ENCODE results near the gene PARVA.

PARVA gene

DNA sequence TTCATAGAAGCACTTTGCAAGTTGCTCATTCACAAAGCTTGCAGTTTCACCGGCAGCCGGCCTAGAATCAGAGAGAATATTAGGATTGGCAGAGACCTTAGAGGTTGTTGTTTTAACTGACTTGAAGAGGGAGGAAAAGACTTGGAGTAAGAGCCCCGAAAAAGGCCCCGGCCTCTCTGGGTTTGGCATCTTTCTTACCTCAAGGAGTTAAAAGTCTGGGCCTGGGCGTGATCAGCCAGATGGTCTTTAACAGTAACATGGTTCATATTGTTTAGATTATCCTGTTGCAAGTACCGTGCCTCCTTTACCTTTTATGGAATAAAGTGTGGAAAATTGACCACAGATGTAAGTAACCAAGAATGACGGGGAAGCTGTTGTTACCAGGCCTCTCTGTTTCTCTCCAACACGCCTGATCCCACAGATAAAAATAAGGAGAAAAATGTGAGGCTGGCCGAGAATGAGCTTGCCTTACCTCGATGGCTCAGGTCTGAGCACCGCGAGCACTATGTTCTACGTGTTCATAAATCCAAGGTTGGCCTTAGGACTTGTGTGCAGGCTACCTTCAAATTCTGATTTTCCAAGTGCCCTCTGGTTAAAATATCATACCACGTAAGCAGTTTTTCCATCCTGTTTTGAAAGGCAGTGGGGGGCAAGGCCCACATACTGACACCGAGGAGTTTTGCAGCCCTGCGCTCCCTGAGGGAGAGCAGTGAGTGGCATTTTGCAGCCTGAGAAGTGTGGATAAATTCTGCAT, 56.4 kb downstream of the PARVA start:
- DNase-seq: peak; percentile 97

DNA sequence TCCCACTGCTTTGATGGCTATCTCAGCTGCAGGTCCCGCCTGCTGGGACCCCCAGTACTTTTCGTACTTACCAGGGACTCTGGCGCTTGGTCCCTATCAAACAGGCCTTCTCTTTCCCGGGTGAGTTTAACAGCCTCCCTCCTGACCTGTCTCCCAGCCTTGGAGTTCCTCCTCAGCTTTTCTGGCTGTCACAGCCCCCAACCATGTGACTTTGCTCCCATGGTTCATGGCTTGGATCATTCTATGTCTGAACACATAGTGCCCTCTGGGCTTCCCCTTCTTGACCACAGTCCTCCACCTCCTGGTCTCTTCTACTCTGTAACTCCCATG, 56.9 kb downstream of the PARVA start:
- no peak for DNase-seq

DNA sequence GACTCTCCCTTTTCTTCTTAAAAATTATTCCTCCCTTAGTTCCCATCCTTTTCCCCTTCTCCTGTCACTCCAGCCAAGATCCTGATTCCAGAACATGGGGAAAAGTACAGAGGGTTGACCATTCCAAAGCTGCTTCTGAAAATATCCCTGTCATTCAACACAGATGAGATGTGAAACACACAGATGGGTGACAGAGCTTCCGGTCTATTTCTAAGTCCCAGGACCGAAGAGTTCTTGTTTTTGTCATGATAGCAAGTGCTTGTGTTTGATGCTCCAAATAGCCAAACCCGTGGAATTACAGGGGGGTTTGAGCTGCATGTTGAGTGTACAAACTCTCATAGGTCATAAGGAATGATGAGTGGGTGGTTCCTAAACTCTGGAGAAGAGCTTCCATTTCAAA, 57.9 kb downstream of the PARVA start:
- DNase-seq: no peak

DNA sequence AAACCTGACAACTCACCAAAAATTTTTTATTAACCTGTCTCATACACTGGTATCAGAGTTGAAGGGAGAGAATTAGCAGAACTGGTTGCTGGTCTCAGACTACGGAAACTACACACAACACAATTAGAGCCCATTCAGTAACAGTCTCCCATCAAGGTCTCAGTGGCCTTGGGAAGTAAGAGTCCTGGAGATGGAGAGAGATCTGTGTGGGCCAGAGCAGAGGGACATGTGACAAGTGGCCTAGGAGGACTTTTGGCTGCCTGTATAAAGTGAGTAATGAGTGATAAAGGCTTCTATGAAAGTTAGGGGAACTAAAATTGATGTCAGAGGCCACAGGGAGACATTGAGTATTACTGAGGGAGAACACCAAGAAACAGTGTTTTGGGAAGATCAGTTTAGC, 58.9 kb downstream of the PARVA start:
- no peak for DNase-seq

DNA sequence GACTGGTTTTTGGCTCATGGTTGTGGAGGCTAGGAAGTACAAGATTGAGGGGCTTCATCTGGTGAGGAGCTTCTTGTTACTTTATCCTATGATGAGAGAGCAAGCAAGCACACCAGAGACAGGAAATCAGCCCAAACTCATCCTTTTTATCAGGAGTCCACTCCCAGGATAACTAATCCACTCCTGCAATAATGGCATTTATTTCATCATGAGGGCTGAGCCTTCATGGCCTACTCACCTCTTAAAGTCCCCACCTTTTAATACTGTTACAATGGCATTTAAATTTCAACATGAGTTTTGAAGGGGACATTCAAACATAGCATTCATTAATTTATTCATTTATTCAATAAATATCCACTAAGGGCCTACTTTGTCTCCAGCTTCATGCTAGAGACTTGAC, 60.9 kb downstream of the PARVA start:
- no peak for DNase-seq

DNA sequence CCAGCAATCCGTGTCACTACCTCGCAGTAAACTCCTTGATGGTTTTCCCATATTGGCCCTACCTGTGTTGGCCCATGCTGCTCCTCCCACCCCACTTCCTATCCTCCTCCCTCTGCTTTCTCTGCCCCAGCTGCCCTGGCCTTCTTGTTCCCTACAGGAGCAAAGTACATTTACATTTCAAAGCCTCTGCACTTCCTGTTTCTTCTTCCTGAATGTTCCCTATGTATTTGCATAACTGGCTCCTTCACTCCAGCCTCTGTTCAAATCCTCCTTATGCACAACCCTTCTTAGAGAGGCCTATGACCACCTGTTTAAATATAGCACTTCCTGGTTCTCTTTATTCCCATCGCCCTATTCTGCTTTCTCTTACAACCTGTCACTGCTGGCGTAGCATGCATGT, 62.2 kb downstream of the PARVA start:
- DNase-seq: no peak

DNA sequence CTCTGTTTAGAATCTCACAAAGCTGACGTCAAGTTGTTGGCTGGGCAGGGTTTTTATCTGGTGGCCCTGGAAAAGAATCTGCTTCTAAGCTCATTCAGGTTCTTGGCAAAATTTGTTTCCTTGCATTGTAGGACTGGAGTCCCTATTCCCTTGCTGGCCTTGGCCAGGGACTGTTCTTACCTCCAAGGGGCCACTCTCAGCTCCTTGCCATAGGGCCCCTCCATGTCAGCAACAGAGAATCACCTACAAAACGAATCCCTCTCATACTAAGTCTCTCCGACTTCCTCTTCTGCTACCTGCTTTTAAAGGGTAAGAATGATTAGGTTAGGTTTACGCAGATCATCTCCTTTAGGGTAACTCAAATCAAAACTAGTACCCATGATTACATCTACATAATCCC, 63.2 kb downstream of the PARVA start:
- no peak for DNase-seq

DNA sequence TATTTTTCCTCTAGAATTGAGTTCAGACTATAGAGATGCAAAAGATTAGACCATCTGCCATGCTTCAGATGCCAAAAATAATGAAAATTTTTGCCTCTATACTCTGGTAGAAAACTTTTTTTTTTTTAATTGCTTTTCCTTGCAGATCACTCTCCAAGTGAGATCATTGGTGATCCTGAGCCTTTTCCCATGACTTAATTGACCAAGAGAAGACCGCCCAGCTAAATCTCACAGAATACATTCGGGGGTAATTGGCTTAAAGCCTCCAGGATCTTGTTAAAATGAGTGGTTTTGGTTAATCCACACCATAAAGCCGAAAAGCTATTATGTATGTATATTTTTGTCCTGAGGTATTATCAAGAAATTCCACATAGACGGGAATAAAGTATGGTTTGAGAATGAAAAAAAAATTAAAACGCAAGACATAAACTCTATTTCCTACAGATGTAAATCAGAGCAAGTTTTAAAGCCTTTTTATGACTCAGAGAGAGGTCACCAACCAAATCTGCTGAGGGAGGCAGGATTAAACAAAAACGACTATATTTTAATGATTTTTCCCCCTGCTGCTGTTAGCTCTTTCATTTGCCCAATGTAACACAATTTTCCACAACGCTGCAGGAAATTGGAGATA, 64.0 kb downstream of the PARVA start:
- peak; percentile 77 for DNase-seq

DNA sequence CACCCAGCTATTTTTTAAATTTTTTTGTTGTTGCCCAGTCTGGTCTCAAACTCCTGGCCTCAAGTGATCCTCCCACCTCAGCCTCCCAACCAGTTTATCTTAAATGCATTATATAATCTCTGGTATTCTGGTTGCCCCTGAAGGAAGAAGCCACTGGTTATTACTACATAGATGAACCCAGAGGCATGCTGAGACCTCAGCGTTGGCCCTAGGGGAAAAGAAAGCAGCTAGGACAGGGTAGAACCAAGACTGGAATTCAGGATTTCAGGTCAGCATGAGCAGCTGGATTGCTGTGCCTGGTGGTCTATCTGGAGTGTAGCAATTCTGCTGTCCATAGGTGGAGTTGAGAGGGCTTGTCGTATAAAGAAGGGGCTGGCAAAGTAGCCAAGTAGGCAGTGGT, 67.2 kb downstream of the PARVA start:
- no peak for DNase-seq

DNA sequence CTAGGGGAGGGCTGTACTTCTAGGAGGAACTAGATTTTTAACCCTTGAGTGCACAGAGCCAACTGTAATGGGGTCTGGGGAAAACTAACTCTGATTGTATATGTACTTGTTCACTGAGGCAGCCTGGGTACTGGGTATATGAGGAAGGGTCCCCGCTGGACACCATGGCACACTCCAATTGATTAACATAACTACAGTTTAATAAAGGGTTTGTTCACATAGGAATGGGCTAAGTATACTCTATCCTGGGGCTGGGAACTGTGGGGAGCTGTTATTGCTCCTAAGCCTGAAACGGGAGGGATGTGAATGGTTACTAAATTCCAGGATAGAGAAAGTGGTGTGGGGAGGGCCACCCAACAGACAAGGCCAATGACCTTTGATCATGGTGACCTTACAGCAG, 67.6 kb downstream of the PARVA start:
- DNase-seq: no peak

DNA sequence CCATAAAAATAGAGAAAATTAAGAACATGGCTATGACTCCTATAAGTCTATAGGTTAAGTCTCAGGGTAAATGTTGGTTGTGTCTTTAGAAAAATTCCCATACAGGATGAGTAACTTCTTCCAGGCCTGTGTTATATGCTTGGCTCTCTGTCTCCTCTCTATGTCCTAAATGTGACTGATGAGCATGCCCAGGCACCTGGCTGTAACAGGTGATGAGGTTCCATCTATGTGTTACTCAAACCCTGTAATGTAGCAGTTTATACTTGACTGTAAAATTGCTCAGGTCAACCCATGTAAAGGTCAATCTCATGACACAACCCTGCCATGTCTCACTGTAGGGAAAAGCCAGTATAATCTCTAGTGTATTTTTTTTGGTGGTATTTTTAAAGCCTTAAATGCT, 69.5 kb downstream of the PARVA start:
- DNase-seq: no peak

DNA sequence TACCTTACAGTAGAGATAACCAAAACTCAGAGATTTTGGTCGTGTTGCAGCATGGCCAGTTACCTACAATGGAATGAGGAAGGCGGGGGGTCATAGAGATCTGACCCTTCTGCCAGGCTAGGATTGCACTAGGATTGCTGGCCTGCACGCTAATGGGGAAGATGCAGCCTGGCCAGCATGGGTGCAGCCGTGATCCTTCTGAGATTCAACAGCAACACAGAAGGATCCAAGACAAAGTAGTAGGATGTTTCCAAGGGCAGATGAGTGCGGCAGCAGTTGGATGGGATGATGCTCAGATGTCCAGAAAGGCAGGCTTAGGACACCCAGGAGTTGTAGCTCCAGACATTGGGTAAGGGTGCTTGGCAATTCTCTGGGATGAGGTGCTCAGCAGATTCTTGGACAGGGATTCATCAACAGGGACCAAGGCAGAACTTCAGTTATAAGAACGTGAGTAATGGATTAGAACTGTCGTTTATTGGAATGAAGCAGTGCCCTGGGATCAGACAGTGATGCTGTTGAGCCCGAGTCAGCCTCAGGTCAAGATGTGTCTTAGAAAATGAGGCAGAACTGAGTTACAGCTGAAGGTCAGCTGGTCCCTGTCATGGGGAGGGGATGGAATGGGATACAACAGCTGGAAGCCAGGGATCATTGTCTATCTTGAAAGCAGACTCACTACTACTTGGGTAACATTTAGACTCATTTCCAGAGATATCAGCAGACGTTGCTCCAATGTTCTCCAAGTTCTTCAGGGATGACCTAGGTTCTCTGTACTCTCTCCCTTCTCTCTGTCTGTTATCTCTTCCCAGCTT, 71.0 kb downstream of the PARVA start:
- no peak for DNase-seq

DNA sequence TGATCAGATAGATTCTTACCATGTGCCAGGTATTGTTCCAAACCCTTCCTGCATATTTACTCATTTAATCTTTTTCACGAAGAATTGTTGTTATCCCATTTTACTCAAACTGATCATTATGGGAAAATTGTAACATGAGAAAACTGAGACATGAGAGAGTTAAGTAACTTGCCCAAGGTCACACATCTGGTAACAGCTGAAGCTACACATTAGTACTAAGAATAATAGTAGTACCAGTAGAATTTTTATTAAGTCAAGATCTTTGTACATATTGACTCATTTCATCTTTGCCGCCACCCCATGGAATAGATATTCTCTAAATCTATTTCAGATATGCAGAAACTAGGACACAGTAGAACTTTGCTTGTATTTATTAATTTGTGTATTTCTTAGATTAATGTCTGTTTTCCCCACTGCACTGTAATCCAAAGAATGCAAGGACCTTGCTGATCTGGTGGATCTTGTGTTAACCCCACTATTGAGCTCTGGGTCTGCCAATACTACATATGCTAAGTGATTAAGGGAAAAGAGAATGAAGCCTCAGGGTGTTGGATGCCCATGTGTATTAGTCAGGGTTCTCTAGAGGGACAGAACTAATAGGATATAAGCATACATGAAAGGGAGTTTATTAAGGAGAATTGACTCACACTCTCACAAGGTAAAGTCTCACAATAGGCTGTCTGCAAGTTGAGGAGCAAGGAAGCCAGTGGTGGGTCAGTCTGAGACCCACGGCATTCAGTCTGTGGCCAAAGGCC, 72.8 kb downstream of the PARVA start:
- DNase-seq: peak; percentile 80

DNA sequence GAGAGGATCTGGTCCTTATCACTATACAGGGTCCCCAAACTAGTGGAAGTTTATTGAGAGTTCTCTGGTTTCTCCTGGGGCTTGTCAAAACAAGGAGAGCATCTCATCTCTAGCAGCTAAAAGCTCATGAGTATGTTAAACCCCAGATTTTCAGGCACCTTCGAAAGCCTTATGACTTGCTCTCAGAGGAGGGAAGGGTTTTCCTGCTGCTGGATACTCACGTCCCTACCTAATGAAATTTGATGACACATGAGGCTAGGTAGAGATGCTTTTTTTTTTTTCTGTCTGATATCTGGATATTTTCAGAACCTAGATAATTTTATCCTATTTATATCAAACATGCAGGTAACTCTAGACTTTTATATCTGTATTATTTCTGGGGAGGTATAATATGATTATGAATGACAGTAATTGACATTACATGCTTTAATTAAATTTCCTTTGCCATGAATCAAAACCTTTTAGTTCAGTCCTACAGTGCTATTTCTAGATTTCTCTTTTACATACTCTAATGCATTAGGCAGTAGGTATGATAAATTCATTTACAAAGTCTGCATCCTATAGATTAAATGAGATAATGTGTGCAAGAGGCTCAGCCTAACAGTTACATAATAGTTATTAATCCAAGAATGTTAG, 73.9 kb downstream of the PARVA start:
- DNase-seq: no peak

DNA sequence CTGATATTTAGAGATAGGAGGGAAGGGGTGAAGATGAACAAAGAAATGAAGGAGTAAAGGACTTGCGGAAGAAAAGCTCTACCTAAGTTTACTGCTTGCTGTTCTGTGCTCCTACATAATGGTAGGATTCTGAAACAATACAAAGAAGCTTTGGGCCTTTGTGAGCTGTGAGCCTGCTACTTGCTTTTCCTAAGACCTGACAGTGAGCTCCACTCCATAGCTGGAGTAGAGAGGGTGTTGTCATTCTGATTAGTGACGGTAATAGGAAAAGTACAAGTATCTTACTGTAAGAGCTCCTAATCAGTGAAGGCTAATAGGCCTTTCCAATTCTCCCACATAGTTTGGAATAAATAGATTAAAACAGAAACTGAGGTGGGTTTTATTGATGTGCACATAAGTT, 75.9 kb downstream of the PARVA start:
- DNase-seq: no peak

DNA sequence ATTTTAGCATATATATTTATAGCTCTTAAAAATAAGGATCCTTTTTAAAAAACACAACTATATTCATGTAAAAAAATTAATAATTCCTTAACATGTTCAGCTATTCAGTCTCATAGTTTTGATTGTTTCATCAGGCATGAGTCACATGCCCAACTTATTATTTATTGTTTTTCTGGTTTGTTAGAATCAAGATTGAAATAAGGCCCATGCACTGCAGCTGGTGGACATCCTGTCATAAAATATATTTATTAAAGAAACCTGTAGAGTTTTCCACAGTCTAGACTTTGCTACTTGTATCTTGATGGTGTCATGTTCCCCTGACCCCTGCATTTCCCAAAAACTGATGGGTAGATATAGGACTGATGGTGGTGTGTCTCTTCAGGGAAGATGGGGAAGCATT, 77.4 kb downstream of the PARVA start:
- DNase-seq: peak; percentile 69

DNA sequence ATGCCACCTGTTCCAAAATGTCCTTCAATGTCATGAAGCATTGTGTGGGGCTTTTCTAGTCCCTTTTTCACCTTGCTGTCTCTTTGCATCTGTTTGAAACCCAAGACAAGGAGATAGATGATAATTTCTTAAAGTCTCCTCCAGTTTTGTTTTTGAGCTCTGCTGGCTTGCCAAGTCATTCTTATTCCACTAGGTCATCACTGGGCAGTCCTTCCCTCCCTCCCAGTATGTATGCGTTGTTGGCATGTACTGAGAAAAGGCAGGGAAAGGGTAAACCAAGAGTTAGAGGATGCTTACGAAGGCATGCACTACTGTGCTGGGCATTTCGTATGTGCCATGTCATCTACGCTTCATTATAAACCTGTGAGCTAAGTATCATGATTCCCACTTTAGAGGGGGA, 78.6 kb downstream of the PARVA start:
- DNase-seq: no peak

DNA sequence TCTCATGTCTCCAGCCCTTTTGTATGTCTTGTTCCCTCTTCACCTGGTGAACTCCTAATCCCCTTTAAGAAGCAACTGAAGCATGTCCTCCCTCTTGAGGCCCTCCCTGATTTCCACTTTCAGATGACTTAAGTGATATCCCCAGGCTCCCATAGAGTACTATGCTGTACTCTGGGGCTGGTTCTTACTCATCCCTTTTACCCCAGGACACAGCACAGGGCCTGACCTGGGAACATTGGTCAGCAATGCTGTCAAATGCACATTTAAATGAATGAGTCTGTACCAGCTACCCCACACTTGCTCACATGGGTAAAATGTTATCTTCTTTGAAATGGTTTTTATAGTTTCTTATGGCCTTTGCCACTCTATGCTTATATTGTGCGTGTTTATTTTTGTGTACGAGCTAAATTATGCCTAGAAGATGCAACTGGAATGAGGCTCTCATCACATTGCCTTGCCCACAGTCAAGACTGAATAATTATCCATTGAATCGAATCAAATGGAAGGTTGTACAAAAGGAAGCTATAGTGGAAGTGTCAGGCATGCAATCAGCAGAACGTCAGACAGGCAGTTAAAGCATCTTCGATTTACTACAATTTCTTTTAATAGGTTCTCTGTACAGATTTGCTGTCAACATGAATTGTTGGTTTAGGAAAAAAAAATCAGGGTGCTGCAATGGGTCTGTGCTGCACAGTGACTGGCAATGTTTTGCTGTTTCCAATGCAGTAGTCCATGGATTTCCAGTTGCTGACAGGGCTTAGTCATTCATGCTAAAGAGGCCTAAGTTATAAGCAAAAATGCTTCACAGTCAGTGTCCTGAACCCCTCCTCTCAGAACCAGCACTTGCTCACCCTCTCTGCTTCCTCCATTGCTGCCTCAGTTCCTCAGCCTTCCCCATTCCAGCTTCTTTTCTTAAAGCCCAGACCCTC, 79.5 kb downstream of the PARVA start:
- DNase-seq: peak; percentile 65

DNA sequence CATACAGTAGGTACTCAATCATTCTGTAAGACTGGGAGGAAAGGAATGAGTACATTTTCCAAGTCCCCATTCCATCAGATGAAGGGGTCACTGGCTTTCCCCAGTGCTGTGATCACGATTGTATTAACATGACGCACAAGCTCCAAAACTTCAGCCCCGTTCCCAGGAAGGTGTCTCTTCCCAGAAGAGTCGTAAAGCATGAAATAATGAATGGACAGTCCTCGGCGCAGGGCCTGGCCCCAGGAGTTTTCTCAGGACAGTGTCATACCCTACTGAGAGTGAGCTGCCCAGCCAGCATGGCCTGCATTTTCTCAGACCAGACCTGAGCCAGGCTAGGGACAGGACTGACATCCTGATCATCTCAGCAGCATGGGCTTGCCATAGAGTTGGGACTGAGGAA, 80.7 kb downstream of the PARVA start:
- no peak for DNase-seq

DNA sequence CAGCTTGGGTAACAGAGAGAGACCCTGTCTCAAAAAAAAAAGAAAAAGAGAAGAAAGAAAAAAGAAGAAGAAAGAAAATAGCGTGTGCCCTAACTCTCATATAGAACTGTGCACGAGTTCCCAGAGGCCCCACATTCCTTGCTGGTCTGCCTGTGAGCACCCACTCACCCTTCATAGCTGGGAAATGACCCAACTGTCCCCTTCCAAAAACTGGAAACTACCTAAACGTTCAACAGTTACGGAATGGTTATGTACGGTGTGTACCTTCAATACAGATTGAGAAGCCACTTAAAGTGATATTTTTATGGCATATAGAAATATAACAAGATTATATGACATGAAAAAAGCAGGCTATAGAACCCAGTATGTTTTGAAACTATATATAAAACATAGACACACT, 82.0 kb downstream of the PARVA start:
- DNase-seq: no peak

DNA sequence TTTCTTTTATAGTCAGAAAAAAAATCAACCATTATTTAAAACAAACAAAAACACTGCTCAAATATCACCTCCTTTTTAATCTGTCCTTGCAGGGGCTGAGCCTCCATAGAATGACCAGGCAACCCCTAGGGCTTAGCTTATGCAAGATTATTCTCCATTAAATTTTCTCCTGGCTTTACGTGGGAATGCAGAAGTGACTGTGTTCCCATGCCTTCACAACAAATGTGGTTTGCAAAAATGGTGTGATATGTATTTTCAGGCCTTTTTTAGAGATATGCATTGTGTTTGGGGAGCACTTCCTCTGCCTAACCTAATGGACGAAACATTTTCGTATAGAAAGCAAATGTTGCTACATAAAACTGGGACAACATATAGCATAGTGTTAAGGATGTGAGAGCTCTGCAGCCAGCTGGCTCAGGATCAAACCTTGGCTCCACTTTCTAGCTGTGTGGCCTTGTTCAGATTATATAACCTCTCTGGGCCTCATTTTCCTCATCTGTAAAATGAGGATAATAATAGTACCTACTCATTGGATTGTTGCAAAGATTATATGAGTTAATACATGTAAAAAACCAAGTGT, 82.6 kb downstream of the PARVA start:
- DNase-seq: no peak

All from fibroblast of upper back skin (primary cell).